HG02970 (cell line): ENCODE data around the gene TRAPPC3.

Experiments used
- ATAC-seq: cut with Tn5 transposase; IDR thresholded peaks from one replicate; pipeline ENCODE4 v1.9.1; 2021; ENCODE audit warnings: mild to moderate bottlenecking, moderate library complexity, moderate number of reproducible peaks; ENCODE audit not compliant: unreplicated experiment, low FRiP score

TRAPPC3 gene

DNA sequence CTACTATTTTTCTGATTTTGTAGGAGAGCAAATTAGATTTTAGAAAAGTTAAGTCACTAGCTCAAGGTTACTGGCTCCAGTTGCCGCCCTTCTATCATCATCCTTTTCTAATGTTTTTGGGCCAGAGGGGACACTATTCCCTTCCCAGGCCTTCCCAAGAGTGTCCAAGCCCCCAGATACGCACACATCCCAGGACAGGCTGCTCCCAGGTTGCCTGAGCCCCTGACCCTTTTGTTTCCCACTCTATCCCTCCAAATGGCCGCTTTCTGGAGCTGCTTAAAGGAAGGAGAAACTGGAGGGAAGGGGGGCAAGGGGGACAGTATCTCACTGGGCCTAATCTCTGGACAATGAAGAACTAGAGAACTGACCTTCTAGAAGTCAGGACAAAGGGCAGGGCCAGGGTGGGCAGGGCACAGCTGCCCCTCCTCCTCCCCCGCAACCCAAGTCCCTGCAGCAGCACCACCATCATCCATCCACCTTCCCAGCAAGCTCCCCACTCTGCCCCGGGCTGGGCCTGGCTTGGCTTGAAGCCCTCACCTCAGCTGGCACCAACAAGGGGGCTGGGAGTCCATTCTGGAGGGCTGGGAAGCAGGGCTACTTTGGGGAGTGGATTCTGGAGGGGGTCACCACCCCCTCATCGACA lies 5.6 kb upstream of the TRAPPC3 start:
- no peak for ATAC-seq

DNA sequence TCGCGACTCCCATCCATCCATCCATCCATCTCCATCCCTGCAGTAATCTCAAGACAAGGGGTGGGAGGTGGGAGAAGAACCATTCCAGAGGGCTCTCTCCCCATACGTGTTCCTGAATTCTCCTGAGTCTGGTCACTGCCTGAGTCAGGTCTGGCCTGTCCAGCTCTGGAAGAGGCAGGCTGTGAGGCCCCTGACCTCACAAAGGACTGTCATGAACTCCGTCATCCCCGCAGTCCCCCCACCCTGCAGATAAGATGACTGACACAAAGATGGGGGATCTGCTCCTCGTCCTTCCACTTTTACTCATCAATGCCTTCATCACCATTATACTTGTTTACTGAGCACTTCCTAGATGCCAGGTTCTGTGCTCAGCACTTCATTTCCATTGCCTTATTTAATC lies 5.0 kb upstream of the TRAPPC3 start:
- no peak for ATAC-seq

DNA sequence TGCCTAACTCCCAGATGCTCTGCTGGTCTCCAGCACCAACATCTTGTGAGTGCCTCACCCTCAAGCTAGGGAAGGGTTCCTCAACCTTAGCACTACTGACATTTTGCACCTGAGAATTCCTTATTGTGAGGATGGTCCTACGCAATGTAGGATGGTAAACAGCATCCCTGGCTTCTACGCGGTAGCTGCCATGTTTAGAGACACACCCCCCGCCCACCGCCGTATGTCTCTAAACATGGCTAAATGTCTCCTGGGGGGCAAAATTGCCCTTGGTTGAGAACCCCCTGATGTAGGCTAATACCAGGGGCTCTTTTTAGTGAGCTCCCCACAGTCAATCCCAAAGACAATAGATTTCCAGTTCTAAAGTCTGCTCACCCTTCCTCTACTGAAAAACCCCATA lies 4.2 kb upstream of the TRAPPC3 start:
- ATAC-seq: no peak

DNA sequence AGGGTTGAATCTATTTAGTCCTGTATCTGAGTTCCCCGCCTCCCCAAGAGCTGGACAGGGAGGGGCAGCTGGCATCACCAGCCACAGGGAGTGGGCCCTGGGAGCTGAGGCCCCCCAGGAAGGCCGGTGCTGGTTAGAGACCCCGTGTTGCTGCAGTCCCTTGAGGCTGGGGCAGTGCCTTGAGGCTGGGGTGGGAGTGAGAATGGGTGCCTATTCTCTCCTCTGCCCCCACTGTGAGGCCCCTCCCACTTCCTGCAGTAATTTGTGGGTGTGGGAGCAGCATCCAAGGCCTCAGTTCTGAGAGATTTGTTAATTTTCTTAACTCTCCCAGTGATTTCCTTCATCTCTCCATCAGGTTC lies 2.5 kb upstream of the TRAPPC3 start:
- no peak for ATAC-seq

DNA sequence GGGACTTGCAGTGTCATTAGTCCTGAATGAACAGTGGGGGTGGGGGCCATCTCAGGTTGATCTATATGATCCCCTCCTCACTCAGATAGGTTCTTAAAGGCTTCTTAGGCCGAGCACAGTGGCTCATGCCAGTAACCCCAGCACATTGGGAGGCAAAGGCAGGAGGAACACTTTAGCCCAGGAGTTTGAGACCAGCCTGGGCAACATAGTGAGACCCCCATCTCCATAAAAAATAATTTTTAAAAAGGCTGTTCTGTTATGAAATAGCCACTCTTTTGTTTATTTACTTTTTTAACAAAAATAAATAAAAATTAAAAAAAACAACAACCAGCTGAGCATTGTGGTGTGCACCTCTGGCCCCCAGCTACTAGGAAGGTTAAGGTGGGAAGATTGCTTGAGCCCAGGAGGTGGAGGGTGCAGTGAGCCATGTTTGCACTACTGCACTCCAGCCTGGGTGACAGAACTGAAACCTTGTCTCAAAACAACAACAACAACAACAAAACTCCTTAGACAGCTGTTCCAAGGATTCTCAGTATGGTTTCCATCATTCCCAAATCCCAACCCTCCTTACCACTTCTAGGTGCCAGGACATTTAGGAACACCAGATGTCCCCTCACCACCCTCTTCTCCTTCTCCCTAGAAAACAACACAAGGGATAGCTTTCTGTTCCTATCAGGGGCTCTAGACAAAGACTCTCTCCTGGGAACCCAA lies 2.0 kb upstream of the TRAPPC3 start:
- no peak for ATAC-seq

DNA sequence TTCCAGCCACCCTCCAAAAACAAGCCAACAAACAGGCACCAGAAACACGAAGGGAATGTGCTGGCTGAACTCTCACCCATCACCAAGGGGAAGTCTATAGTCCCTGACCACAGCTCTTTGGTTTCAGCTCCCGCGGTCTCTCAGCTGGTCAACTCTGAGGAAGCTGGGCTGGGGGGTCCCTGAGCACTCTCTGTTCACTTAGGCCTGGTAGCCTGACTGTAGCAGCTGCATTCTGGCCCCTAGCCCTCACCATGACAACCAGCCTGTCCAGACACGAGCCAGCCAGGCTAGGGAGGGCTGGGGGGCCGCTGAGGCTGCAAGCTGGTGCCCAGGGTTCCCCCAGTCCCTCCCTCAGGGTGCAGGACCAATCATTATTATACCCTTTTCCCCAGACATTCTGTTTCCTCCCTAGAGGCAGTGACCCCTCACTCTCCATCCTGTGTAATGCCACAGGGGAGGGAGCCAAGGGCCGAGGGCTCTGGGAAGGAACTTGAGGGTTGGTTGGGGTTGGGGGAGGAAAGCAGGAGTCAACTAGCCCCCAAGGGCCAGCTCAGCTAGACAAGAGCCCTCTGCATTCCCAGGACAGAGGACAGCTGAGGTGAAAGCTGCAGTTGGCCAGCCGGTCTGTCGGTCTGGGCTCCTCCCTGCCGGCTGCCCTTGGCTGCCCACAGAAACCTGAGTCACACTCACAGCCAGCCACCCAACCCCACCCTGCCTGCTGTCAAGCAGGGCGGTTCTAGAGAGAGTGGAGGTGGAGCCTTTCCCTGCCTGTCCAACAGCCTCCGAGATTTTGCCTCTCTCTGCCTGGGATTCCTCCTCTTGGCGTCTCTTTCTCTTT lies 1.2 kb upstream of the TRAPPC3 start:
- ATAC-seq: peak; percentile 29

DNA sequence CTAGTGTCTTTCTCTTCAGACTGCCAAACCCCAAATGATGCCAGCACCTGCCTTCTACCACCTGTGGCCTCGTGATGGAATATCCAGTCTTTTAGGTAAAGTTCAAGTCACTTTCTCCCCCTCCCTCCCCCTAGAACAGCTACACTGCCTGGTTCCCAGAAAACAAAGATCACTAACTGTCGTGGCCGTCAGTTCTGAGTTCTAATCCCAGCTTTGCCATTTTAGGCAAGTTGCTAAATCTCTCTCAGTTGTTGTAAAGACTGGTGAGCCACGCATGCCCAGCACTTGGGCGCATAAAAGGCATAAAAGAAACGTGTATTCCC lies 648 bp upstream of the TRAPPC3 start:
- no peak for ATAC-seq

DNA sequence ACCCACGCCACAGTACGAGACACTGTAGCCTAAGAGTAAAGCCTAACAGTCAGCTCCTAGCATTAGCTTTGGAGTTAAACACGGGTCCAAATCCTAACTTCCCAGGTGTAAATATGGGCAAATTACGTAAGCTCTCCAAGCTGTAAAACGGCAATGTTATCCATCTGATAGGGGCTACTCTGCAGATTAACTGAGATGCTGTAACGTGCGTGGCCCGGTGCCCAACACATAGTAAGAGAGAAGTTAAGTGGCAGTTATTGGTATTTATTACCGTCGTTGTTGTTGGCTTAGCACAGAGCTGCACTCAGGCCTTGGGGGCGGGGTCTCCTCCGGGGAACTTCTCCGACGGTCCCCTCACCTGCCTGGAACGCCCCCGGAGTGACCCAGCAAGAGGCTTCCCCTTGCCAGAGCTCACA lies 457 bp downstream of the TRAPPC3 start:
- ATAC-seq: no peak

DNA sequence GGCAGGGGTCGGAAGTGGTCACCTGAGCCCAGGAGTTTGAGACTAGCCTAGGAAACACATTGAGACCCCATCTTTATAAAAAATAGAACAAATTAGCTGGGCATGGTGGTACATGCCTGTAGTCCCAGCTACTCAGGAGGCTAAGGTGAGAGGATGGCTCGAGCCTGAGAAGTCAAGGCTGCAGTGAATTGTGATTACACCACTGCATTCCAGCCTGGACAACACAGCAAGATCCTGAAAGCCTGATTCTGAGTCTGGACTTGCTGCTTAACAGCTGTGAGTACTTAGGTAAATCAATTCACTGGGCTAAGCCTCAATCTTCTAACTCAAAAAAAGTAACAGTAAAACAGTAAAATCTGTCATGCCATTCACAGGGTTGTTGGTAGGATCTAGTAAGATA lies 4.9 kb downstream of the TRAPPC3 start:
- ATAC-seq: no peak

DNA sequence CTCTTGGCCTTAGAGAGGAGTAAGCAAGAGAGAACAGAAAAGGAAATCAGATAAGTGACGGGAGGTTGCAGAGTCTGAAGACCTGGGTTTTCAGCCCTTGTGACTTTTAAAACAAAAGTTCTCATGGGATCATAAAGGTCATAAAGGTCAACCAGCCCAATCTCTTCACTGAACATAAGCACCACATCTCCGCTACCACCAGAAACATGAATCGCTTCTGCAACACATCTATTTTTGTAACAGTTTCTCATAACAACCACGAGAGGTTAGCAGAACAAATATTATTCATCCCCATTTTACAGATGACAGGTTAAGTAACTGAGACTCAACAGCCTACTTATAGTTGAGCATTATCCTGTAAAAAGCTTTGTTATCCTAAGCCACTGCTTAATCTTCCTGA lies 5.9 kb downstream of the TRAPPC3 start:
- no peak for ATAC-seq

DNA sequence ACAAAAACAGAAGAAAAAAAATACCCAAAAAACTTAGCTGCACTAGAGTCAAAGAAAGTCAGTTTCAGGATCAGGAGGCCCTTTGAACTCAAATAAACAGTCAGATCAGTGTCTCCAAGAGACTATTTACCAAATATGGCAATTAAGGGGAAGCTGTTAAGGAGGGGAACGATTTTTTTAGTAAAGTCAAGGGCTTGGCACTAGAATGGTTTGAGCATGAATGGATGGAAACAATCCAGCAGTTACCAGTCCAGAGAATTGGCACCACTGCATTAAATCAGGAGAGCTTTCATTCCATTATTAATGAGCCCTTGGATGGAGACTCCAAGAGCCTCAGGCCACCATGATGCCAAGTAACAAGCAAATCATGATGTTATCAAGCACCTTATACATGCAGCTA lies 7.2 kb downstream of the TRAPPC3 start:
- ATAC-seq: no peak

DNA sequence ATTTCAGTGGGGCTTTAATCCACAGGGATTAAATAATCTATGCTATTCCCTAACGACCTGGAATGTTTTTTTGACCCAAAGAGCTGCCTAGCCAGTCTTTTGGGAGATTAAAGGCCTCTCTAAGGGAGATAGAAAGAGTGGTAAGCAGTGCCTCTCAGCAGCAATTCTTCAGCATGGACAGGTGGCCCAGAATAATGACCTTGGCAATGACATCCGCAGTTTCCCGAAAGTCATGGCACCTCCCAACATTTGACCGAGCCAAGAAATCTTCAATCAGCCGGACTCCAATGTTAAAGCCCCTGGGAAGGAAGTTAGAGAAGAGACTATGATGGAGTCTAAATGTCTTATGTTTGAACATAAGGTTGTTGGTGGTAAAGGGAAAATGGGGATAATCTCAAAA lies 9.8 kb downstream of the TRAPPC3 start:
- ATAC-seq: no peak

DNA sequence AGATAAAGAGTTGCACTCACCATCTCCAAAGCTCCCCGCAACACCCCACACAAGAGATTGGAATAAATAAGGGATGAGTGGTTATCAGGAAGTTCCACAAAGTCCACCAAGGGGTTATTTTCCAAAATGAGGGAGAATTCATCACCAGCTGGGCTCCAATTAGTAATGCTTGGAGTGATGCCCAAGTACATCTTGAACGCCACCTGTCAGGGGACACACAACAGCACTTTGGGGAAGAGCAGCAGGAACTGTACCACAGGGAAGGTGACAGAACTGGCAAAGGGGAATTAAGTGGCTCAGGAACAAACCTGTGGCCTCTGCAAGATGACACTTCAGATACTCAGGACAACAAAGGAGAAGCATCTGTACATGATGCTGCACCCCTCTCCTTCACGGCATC lies 11.5 kb downstream of the TRAPPC3 start:
- ATAC-seq: no peak

DNA sequence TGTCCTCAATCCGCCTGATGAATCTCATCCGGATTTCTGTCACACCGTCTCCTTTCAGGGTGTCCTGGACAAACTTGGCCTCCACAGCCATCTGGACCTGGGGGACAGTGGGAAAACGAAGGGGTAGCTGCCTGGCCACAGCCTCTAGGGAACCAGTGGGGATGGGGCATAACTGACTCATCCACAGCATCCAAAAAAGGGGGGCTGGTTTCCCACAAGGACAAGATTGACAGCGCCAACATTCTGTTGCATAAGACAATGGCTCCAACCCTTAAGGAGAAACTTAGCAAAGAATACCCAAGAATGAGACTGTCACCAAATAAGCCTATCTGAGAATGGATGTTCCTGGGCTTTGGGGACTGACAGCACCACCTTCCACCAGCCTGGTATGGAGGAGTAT lies 12.1 kb downstream of the TRAPPC3 start:
- no peak for ATAC-seq

DNA sequence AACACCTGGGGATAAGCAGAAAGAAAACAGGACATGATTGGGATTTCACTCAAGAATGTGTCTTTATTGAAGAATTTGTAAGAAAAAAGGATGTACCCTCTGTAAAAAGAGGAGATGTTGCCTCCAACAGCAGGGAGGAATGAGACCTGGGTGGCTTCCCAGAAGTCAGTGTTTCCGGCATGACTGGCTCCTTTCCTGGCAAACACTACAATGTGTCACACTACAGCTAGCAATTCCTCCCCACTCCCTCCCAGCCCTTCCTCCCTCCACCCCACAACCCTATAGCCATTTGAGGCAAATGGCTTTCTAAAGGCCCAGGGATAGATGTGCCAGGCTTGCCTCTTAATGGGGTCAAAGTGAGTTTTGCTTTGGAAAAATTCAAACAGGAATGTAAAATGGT lies 12.8 kb downstream of the TRAPPC3 start:
- ATAC-seq: no peak

DNA sequence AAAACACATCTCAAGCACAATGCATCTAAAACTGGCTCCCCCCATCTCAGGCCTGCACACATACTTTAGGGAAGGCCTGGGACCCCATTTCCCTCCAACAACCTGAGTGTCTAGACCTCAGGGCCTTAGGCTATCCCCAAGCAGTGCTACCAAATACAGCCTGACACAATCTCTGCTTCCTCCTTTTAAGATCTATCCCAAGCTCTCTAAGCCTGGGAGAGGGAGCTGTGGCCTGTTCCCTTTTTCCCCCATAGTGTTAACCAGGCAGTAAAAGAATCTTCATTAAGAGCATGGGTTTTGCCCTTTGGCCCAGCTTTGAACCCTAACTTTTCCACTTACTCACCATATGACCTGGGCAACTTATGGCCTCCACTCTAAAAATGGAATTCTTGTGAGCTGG lies 13.5 kb downstream of the TRAPPC3 start:
- no peak for ATAC-seq

DNA sequence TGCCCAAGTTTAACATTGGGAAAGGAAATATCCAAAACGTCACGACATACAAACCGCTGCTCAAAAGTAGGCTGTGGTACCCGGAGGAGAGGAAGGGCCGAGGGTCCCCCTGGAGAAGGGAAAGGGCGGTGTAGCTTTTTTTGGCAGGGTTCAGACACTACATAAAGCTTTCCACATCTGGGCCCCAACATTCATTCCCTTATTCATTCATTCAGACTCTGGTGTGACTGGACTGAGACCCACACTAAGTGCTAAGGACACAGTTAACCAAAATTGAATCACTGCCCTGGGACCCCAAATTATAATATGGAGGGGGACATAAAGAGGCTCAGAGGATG lies 14.0 kb downstream of the TRAPPC3 start:
- ATAC-seq: no peak

DNA sequence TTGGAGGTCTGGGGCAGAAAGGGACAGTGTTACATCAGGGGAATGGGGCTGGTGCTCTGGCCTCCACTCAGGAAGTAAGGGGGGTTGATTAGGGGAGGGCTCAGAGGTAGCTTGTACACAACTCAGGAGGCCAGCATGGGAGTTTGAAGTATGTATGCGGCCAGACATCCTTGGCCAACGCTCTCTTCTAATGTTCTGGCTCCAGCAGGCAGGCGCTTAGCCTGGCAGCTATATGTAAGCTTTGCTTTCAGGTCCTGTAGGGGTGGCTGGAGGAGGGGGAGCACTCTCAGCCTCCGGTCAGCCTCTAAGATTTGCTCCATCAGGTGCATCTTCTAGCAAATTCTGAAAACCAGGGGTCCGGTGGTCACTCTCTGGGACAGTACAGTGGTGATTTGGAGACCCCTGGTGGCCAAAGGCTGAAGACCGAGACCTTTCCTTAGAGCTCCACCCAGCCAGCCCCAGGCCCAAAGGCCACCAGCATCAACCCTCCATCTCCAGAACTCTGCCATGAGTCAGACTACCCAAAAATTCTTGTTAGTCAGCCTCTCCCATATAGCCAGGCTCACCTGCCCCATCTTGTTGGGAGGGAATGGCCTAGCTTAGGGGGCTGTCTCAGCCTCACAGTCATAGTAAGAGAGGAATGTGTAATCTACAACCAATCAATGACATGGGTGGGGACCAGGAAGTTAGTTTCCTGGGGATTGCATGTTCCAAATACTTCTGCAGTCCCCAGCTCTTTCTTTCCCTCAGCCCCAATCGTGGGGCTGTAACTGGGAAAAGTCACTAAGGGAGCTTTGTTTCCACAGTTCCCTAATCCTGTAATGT lies 14.6 kb downstream of the TRAPPC3 start:
- ATAC-seq: no peak

DNA sequence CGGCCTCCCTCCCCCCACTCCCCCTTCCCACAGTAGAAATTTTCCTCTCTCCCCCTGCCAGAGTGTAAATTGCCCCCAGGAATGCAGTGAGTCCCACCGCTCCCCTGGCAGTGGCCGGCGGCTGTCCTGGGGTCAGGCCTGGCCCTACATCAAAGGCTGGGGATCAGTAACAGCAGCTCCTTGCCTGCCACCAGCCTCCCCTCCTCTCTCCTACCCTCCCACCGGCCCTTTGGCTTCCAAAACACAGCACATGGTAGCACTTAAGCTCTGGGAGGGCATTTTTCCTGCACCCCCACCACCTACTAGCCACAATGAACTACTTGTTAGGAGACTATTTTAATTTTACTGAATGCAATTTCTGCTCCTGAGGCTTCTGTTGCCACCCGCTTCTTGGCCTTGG lies 15.3 kb downstream of the TRAPPC3 start:
- ATAC-seq: no peak

DNA sequence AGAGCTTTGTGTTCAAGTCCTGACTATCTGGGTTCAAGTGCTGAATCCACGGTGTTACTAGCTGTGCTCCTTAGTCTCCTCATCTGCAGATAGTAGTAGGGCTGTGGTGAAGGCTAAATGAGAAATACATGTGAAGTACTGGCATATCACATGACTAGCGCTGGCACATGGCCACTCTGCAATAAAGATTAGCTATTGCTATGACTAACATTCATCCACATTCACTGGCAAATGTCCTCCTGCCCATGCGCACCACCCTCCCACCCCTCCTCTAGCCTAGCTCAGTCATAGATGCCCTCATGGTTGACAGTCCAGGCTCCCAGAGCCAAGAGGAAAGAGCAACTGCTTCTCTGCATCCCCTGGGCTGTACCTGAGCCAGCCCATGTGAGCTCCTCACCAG lies 15.8 kb downstream of the TRAPPC3 start:
- no peak for ATAC-seq

DNA sequence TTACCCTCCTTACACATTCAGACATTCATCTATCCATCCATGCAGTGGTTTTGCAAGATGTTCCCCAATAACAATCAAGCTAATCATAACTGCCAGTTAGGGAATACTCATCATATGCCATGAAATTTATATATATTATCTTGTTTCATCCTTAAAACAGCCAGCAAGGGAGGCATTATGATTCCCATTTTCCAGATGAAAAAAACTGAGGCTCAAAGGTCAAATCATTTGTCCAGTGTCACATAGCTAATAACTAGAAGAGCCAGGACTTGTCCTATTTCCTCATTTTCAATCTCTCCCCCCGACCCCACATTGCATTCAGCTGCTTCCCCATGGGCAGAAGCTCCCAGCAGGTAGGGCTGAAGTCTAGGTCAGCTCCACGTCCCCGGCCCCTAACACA lies 17.3 kb downstream of the TRAPPC3 start:
- ATAC-seq: no peak
